HCT116 (cell line): ENCODE results near the gene CDA. TPM values are rescaled to one million over a fixed set of nuclear protein-coding genes. Genes with fewer than 3 reads are reported as not detected.

Source experiments
- CBX3 ChIP-seq: IDR thresholded peaks from 2 replicates; pipeline ENCODE4 v1.6.1; 2012; ENCODE audit warnings: low read depth
- EZH2 ChIP-seq: fragments of 200-600 bp; sonication (generic); IDR thresholded peaks from 2 replicates; pipeline ENCODE4 v1.6.1; 2017; ENCODE audit warnings: antibody characterized with exemption, mixed run types
- RAD21 ChIP-seq: IDR thresholded peaks from 2 replicates; pipeline ENCODE4 v1.6.1; 2012; ENCODE audit warnings: low read depth, mild to moderate bottlenecking
- SIN3A ChIP-seq: IDR thresholded peaks from 2 replicates; pipeline ENCODE4 v1.6.1; 2012; ENCODE audit warnings: low read depth
- ZFX ChIP-seq: fragments of 450-650 bp; IDR thresholded peaks from 2 replicates; pipeline ENCODE4 v1.6.1; 2017
- ZNF274 ChIP-seq: fragments of 200-500 bp; sonication (Bioruptor generic); IDR thresholded peaks from 2 replicates; pipeline ENCODE4 v1.6.1; 2014; ENCODE audit warnings: mild to moderate bottlenecking, low read depth, low read length, inconsistent platforms
- total RNA-seq: library from RNA; stranded (reverse); gene quantifications from one replicate; pipeline ENCODE4 v1.2.1, GENCODE V29; 2021; ENCODE audit not compliant: unreplicated experiment
- TF ChIP-seq, protein P1 (sequence below): IDR thresholded peaks from 2 replicates; pipeline ENCODE4 v1.6.1; 2011; ENCODE audit warnings: mild to moderate bottlenecking, low read length, moderate library complexity; ENCODE audit not compliant: insufficient replicate concordance; ENCODE audit errors: extremely low read depth
- TF ChIP-seq, protein P2 (sequence below): IDR thresholded peaks from 2 replicates; pipeline ENCODE4 v1.6.1; 2012; ENCODE audit warnings: low read depth

CDA gene
- total RNA-seq, 1 experiment from 2014 or later, result 28.6 TPM

DNA sequence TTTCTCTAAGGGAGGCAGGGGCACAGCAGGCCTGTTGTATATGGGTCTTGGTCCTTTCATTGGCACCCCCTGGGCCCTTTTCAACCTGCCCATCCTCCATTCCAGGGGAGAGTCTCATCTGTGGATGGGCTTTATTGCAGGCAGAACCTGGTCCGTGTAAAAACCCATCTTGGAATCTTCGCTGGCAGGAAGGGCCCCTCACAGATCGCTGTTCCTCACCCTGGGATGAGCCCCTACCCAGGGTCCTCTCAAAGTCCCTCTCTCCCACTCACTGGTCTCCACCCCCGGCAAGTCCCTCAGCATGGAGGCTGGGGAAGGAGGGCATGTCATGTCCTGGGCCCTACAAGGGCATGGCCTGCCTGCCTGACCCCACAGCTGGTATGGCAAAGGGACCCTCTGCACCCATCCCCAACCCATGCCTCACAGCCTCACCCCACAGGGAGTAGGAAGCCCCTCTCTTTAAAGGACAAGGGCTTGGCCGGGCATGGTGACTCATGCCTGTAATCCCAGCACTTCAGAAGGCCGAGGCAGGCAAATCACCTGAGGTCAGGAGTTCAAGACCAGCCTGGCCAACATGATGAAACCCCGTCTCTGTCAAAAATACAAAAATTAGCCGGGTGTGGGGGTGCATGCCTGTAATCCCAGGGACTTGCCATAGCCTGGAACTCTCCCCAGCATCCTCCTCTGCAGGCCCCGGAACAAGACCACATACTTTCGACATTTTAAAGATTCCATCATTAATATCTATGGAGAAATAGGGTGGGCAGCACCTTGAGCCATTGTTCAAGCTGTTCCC lies 13.2 kb upstream of the CDA start (continued):
- TF ChIP-seq ZFX (peak; percentile 23; the same call in 1 of the 2 replicates), ZNF274 (no peak), SIN3A (no peak), CBX3 (no peak), EZH2 (no peak), RAD21 (no peak)
- TF ChIP-seq, protein P1, sequence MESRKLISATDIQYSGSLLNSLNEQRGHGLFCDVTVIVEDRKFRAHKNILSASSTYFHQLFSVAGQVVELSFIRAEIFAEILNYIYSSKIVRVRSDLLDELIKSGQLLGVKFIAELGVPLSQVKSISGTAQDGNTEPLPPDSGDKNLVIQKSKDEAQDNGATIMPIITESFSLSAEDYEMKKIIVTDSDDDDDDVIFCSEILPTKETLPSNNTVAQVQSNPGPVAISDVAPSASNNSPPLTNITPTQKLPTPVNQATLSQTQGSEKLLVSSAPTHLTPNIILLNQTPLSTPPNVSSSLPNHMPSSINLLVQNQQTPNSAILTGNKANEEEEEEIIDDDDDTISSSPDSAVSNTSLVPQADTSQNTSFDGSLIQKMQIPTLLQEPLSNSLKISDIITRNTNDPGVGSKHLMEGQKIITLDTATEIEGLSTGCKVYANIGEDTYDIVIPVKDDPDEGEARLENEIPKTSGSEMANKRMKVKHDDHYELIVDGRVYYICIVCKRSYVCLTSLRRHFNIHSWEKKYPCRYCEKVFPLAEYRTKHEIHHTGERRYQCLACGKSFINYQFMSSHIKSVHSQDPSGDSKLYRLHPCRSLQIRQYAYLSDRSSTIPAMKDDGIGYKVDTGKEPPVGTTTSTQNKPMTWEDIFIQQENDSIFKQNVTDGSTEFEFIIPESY, result no peak
- TF ChIP-seq, protein P2, sequence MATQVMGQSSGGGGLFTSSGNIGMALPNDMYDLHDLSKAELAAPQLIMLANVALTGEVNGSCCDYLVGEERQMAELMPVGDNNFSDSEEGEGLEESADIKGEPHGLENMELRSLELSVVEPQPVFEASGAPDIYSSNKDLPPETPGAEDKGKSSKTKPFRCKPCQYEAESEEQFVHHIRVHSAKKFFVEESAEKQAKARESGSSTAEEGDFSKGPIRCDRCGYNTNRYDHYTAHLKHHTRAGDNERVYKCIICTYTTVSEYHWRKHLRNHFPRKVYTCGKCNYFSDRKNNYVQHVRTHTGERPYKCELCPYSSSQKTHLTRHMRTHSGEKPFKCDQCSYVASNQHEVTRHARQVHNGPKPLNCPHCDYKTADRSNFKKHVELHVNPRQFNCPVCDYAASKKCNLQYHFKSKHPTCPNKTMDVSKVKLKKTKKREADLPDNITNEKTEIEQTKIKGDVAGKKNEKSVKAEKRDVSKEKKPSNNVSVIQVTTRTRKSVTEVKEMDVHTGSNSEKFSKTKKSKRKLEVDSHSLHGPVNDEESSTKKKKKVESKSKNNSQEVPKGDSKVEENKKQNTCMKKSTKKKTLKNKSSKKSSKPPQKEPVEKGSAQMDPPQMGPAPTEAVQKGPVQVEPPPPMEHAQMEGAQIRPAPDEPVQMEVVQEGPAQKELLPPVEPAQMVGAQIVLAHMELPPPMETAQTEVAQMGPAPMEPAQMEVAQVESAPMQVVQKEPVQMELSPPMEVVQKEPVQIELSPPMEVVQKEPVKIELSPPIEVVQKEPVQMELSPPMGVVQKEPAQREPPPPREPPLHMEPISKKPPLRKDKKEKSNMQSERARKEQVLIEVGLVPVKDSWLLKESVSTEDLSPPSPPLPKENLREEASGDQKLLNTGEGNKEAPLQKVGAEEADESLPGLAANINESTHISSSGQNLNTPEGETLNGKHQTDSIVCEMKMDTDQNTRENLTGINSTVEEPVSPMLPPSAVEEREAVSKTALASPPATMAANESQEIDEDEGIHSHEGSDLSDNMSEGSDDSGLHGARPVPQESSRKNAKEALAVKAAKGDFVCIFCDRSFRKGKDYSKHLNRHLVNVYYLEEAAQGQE, result no peak
